ENCODE data around the gene CACNA1H.

The CACNA1H gene

DNA sequence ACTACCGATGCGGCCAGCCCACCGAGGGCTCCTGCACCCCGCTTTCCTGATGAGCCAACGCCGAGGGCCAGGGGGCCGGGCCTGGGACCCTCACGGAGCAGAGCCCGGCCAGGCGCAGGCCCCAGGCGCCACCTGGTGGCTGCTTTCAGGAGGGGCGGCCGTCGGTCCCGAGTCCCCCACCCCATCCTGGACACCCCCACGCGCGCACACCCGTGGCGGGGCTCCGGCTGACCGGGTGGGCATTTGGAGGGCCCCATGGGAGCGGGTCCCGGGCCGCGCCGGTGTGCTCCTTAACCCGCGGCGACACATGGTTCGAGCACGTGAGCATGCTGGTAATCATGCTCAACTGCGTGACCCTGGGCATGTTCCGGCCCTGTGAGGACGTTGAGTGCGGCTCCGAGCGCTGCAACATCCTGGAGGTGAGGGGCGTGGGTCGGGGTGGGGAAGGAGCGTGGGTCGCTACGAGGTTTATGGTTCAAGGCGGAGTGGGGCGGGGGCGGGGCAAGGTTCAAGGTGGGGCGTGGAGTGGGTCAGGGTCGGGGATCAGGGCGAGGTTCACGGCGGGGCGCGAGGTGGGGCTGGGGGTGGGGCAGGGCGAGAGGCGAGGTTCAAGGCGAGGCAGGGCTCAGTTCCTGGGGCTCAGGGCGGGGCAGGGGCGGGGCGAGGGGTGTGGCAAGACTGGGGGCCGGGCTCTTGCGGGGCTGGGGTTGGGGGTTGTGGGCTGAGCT lies 41.9 kb downstream of the CACNA1H start:
- no peak for DNase-seq

DNA sequence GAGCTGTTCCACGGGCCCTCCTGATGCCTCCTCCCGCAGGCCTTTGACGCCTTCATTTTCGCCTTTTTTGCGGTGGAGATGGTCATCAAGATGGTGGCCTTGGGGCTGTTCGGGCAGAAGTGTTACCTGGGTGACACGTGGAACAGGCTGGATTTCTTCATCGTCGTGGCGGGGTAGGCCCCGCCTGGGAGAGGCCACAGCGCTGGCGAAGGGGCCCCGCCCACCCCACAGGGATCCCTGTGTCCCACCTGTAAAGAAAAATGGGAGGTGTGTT lies 42.4 kb downstream of the CACNA1H start:
- DNase-seq = no peak

DNA sequence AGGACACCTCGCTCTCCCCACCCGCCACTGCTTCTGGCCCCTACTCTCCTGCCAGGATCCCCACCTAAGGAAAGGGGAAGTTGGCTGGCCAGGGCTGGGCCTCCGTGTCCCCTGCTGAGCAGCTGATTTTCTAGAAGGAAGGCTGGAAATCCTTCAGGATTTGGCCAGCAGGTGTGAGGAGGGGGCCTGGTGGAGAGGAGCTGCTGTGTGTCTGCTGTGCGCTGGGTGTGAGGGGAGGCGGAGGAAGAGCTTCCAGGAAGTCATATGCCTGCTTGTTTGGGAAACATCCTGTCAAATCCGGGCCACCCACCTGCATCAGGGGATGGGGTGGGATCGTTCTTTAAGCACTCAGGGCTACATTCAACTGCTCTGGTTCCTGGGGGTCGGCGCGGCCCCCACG lies 43.6 kb downstream of the CACNA1H start:
- DNase-seq = no peak

DNA sequence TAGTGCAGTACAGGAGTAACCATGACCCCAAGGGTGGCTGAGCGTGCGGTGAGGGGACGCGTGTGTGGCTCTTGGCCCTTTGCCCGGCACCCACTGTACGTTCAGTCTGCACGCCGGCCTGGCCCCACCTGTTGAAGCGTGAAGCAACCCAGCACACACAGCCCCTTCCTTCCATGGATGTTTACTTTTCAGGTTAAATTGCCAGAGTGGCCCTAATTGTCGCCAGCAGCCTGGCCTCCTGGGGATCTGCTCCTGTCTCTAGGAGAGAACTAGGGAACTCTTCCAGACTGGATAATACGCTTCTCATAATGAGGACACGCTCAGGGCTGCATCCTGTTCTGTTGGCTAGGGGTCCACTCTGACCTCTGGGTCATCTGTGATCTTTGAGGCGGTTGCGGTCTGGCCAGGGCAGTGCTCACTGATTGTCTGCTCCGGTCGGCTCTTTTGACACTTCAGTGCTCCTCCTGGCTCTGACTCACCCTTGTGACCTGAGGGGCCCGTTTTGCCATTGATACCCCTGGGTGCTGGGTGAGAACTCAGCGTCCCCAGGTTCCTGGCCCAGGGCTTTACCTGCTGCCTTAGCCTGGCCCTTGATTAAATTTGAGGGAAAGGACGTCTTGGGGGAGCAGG lies 44.4 kb downstream of the CACNA1H start:
- DNase-seq = no peak

DNA sequence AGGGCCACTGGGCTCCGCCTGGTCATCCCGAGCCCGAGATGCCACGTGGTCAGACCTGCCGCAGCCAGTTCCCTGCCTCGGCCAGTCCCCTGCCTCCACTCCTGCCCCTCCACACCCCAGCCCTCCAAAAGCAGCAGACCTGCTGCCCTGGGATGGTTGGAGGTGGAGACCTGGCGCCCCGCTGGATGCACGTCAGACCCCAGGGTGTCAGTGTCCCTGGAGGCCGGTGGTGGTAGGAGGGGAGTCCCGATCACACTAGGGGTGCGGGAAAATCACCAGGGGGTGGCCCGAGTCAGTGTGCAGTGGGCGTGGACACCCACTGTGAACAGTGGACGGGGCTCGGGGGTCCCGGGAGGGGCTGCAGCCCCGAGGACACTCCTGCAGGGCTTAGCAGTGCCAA lies 45.3 kb downstream of the CACNA1H start:
- DNase-seq = no peak

DNA sequence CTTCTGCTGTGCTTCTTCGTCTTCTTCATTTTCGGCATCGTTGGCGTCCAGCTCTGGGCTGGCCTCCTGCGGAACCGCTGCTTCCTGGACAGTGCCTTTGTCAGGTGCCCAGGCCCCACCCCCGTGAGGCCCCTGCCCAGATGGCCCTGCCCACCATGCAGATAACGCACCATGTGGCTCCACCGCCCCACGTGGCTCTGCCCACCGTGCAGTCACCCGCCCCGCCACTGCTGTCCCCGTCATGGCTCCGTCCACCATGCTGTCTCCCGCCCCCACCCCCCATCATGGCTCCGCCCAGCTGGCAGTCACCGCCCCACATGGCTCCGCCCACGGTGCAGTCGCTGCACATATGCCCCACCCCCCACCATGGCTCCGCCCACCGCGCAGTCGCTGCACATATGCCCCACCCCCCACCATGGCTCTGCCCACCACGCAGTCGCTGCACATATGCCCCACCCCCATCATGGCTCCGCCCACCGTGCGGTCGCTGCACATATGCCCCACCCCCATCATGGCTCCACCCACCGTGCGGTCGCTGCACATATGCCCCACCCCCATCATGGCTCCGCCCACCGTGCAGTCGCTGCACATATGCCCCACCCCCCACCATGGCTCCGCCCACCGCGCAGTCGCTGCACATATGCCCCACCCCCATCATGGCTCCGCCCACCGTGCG lies 45.9 kb downstream of the CACNA1H start:
- peak; percentile 29 for DNase-seq

DNA sequence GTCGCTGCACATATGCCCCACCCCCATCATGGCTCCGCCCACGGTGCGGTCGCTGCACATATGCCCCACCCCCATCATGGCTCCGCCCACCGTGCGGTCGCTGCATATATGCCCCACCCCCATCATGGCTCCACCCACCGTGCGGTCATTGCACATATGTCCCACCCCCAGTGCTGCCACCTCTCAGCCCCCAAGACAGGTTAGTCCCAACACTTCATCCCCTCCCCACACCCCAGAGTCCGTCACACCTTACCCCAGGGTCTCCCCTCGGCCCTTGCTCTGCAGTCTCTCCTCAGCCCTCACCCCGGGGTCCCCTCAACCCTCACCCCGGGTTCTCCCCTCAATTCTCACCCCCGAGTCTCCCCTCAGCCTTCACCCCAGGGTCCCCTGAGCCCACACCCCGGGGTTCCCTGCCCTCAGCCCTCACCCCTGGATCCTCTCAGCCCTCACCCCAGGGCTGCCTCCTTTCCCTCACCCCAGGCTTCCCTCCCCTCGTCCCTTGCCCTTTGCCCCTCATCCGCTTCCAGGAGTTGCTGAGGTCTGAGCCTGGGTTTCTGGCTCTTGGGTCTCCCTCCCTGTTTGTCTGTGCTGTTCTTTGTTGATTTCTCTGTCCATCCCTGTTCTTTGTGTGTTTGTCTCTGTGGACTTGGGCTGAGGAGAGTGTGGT lies 46.6 kb downstream of the CACNA1H start:
- DNase-seq = no peak

DNA sequence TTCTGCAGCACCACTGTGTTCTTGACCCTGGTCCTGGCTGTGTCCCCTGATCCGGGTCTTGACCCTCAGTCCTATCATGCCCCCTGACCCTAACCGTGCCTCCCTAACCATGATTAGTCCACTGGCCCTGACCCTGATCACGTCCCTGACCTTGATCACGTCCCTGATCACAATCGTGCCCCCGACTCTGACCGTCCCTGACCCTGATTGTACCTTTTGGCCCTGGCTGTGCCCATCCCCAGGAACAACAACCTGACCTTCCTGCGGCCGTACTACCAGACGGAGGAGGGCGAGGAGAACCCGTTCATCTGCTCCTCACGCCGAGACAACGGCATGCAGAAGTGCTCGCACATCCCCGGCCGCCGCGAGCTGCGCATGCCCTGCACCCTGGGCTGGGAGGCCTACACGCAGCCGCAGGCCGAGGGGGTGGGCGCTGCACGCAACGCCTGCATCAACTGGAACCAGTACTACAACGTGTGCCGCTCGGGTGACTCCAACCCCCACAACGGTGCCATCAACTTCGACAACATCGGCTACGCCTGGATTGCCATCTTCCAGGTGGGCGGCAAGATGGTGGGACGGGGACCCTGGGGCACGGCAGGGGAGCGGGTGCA lies 47.2 kb downstream of the CACNA1H start:
- DNase-seq = no peak

DNA sequence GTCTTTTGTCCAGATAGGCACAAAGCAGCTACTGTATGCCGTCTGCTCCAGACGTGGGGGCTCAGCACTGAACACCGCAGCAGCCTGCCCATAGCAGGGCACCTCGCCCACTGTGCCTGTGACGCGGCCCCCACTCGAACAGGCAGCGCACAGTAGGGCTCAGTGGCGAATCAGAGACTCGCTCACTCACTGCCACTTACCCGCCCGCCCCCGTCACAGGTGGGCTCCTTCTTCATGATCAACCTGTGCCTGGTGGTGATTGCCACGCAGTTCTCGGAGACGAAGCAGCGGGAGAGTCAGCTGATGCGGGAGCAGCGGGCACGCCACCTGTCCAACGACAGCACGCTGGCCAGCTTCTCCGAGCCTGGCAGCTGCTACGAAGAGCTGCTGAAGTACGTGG lies 48.5 kb downstream of the CACNA1H start:
- DNase-seq = no peak

DNA sequence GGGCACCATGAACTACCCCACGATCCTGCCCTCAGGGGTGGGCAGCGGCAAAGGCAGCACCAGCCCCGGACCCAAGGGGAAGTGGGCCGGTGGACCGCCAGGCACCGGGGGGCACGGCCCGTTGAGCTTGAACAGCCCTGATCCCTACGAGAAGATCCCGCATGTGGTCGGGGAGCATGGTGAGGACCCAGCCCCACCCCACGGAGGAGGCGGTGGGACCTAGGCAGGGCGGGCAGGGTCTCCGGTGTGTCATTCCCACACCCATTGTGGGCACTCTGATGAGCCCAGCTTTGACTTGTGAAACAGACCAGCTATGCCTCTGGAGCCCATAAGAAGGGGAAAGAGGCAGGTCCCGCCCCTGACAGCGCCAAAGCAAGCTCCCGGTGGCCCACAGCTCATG lies 49.4 kb downstream of the CACNA1H start:
- DNase-seq = no peak

DNA sequence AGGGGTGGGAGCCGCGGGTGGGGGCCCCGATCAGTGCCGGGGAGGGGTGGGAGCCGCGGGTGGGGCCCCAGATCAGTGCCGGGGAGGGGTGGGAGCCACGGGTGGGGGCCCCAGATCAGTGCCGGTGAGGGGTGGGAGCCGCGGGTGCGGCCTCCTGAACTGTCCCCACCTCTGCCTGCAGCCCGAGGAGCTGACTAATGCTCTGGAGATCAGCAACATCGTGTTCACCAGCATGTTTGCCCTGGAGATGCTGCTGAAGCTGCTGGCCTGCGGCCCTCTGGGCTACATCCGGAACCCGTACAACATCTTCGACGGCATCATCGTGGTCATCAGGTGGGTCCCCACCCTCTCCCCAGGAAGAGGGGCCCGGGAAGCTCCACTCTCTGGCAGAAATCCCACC lies 52.0 kb downstream of the CACNA1H start:
- no peak for DNase-seq

DNA sequence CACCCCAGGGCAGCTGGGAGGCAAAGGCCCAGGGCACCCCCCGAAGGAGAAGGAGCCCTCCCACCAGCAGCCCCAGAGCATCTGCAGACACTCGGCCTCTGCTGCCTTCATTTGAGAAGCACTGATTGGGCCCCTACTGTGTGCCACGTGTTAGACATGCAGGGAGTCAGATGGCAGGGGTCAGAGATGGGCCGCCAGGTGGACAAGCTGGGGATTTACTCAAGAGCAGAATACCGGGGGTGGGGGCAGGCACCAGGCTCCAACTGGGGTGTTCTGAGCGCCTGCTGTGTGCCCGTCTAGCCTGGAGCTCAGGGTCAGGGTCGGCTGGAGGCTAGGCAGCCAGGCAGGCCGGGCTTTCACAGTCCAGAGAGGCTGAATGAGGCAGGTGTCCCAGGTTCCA lies 53.4 kb downstream of the CACNA1H start:
- no peak for DNase-seq

DNA sequence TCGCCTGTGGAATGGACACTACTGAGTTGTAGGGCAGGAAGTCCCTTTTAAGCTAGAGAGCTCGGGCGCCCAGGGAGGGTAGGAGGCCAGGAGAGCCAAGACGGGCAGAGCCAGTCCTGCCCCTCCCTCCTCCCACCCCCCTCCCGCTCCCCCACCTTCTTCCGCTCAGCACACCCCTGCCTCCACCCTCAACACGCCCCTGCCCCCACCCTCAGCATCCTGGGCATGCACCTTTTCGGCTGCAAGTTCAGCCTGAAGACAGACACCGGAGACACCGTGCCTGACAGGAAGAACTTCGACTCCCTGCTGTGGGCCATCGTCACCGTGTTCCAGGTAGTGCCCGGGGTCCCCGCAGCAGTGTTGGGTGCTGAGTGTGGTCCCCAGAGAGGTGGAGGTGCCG lies 53.9 kb downstream of the CACNA1H start:
- no peak for DNase-seq

DNA sequence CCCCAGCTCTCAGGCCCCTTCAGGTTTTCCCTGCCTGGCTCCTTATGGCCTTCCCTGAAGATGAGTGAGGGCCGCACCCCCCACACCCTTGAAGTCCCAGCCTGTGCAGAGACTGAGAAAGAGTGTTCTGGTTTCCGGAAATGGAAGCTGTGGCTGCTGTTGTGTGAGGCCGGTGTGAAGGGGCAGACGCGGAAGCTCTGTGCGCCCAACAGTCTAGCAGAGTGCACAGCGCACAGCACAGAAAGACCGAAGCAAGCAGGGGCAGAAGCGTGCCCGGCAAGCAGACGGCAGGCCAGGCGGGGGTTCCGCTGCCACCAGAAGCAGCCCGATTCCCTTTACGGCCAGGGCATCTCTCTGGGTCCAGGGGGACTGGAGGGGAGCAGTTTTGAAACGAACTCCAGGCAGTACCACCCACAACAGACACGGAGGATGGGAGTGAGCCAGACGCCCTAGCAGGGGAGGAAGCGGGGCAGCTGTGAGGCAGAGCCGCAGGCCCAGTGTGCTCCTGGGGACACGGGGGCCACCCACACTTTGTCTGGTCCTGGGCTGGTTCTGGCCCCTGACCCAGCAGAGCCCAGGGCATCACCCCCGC lies 55.4 kb downstream of the CACNA1H start:
- DNase-seq = no peak

DNA sequence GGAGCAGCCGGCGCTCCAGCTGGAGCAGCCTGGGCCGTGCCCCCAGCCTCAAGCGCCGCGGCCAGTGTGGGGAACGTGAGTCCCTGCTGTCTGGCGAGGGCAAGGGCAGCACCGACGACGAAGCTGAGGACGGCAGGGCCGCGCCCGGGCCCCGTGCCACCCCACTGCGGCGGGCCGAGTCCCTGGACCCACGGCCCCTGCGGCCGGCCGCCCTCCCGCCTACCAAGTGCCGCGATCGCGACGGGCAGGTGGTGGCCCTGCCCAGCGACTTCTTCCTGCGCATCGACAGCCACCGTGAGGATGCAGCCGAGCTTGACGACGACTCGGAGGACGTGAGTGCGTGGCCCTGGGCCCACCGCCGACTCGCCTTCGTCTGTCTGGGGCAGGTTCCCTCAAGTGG lies 56.2 kb downstream of the CACNA1H start:
- no peak for DNase-seq

DNA sequence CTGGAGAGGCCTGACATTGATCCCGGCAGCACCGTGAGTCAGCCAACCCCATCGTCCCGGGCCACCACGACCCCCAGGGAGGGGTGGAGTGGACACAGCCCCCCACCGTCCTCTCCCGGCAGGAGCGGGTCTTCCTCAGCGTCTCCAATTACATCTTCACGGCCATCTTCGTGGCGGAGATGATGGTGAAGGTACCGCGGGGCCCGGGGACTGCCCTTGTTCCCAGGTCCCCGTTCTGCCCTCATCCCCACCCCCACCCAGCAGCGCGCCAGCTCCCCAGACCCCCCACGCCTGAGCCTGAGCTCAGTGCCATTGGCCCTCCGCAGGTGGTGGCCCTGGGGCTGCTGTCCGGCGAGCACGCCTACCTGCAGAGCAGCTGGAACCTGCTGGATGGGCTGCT lies 57.6 kb downstream of the CACNA1H start:
- DNase-seq = no peak

DNA sequence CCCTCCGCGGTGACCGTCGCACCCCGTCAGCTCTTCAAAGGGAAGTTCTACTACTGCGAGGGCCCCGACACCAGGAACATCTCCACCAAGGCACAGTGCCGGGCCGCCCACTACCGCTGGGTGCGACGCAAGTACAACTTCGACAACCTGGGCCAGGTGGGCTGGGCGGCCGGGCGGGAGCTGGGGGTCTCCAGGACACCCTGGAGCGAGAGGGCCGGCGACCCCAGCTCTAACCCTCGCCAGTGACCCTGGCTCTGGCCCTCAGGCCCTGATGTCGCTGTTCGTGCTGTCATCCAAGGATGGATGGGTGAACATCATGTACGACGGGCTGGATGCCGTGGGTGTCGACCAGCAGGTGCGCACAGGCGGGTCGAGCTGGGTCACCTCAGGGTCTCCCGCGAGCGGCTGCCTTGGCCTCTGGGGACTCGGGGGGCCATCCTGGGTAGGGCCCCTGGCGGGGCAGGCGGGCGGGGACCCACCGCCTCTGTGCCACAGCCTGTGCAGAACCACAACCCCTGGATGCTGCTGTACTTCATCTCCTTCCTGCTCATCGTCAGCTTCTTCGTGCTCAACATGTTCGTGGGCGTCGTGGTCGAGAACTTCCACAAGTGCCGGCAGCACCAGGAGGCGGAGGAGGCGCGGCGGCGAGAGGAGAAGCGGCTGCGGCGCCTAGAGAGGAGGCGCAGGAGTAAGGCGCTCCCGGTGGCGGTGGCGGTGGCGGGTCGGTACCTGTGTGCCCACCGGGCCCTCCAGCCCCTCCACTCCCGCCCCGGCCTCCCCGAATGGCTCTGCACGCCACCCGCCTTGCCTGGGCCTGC lies 58.8 kb downstream of the CACNA1H start:
- no peak for DNase-seq

DNA sequence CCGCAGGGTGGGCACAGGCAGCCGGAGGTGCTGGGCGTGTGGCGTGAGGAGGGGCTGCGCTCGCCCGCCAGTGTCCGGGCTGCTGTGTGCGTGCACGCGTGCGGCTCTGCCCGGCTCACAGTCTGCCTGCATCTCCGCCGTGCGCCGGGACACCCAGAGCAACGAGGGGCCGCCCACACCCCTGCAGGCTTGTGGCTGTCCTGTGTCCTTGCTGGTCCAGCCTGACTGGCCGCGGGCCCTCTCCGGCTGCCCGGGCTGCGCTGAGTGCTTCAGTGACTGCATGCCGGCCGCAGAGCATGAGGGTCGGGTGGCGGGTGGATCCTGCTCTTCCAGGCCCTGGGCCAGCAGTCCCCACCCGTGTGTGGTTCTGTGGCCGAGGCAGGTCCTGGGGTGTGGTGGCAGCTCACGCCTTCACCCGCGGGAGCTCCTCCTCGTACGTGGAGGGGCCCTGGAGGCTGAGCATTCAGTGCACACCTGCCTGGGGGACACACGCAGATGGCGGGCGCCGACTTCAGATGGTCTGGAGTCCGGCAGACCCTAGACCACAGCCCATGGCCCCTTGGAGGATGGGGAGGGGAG lies 59.8 kb downstream of the CACNA1H start:
- no peak for DNase-seq

DNA sequence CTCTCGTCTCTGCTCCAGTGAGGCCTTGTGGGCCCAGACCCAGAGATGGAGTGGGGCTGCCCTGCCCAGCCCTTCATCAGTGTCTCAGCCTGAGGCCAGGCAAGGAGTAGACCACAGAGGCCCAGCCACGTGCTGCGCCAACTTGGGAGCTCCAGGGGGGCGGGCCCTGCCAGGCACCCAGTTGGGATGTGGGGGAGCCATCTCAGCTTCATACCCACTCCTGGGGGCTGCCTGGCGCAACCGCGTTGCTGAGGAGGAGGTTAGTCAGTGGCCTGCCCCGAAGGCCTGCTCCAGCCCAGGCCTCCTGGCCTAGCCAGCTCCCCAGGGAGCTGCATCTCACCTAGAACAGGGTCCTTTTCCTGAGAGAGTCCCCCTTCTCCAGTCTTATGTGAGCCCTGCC lies 60.3 kb downstream of the CACNA1H start:
- DNase-seq = no peak

DNA sequence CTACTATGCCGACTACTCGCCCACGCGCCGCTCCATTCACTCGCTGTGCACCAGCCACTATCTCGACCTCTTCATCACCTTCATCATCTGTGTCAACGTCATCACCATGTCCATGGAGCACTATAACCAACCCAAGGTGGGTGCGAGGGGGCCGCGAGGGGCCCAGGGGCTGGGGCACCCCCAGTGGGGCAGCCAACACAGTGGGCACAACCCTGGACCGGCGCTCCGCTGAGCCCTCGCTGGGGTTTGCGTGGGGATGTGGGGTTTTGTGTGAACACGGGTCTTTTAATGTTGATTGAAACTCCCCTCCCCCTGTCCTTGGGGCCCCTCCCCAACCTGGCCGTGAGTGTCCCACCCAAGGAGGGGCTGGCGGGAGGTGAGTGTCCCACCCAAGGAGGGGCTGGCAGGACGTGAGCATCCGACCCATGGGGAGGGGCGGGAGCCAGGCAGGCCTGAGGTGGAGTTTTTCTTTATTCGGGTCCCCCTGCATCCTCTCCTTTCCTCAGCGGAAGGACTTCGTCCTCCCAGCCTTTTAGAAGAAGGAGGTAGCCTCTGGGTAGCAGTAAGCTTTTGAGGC lies 61.0 kb downstream of the CACNA1H start:
- no peak for DNase-seq

DNA sequence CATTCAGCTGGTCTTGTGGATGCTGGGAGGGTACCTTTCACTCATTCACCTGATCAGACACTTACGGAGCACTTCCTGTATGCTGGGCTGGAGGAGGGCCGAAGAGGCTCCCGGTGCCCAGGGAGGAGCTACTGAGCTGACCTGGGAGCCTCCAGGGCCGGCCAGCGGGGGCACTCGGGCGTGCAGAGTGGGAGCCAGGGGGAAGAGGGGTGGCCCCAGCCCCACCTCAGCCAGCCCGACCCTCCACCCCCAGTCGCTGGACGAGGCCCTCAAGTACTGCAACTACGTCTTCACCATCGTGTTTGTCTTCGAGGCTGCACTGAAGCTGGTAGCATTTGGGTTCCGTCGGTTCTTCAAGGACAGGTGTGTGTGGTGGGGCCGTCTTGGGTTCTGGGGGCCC lies 61.8 kb downstream of the CACNA1H start:
- DNase-seq = no peak
